GM18498 (cell line): Measurements from ENCODE around the gene DYNC1LI1.
"Not testable (repeated sequence)": the region's sequence is repeated elsewhere in the genome, so short reads cannot be mapped to it uniquely, and the experiment has no call there.

Source experiments
- ATAC-seq: cut with Tn5 transposase; IDR thresholded peaks from one replicate; pipeline ENCODE4 v1.9.1; 2021; ENCODE audit warnings: mild to moderate bottlenecking, moderate library complexity; ENCODE audit not compliant: unreplicated experiment

DYNC1LI1 gene

DNA sequence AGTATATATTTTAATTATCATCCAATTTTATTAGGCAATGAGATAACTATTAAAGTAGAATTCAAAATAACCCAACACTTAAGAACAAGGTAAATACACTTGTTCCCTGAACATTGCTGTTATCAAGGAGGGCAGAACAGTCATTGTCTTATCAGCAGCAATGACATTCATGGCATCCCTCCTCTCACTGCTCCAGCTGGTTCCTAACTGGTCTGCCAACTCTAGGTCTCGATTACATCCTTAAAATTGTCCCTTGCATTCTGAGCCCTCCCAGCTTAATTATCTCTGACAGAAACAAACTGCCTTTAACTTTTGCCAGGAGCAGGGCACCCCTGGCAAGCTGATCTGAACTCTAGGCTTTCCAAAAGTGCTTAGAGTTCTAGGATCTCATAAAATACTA lies 14.0 kb upstream of the DYNC1LI1 start:
- no peak for ATAC-seq

- no peak for ATAC-seq
These were observed 13.1 kb upstream of the DYNC1LI1 start for GRCh38 chr3:32583708-32584107.

DNA sequence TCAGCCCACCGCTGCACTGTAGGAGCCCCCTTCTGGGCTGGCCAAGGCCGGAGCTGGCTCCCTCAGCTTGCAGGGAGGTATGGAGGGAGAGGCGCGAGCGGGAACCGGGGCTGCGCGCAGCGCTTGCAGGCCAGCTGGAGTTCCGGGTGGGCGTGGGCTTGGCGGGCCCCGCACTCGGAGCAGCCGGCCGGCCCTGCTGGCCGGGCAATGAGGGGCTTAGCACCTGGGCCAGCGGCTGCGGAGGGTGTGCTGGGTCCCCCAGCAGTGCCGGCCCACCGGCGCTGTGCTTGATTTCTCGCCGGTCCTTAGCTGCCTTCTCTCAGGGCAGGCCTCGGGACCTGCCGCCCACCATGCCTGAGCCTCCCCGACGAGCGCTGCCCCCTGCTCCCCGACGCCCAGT lies 8.0 kb upstream of the DYNC1LI1 start:
- ATAC-seq, result not testable (repeated sequence)

- ATAC-seq, result peak; percentile 97
These were observed 7.2 kb upstream of the DYNC1LI1 start for GRCh38 chr3:32577581-32578556.

DNA sequence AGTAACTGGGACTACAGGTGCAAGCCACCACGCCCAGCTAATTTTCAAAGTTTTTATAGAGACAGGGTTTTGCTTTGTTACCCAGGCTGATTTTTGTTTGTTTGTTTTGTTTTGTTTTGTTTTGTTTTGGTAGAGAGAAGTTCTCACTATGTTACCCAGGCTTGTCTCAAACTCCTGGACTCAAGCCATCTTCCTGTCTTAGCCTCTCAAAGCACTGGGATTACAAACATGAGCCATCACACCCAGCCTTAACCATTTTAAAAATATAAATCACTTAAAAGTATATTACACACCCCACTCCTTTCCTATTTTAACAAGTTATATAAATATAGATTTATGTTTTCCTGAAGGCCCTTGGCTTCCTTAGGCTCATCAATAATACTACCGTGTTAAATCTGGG lies 6.5 kb upstream of the DYNC1LI1 start:
- no peak for ATAC-seq

- ATAC-seq, result no peak
These were observed 4.9 kb upstream of the DYNC1LI1 start for GRCh38 chr3:32575451-32576113.

- no peak for ATAC-seq
These were observed 481 bp upstream of the DYNC1LI1 start for GRCh38 chr3:32571192-32571485.

DNA sequence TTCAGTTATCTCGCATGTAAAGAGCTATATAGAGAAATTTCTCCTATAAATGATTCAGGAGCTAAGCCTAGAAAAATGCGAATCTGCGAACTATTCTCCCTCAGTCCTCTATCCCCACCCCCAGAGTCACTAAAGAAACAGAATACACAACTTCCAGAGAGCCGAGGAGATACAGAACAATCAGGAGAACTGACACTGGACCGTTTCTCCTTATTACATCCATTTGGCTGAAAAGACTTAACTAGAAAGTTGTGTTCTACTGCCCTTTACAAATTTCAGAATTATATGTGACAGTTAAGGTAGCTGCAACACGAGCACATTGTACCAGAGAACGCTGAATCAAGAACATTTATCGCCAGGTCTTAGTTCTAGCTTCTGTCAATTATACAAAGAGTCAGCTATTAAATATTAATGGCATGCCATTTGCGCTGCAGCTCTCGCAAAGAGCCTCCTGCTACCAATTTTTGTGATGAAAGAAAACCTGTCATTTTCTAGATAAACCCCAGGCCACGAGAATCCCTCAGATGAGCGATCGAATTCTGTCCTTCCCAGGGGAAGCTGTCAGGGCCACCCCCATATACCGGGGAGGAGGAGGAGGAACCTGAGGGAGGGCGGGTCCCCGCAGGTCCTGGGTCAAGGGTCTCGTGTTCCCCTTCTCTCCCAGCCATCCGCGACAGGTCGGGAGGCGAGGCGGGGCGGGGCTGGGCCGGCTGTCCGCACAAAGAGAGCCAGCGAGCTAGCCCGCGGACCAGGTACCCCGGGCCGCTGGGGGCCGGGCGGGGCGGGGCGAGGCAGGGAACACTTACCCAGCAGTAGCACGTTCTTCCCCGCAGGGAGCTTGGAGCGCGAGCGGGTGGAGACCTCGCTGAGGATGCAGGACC lies 878 bp downstream of the DYNC1LI1 start:
- ATAC-seq, result peak; percentile 52

- ATAC-seq, result no peak
These were observed 1.7 kb downstream of the DYNC1LI1 start for GRCh38 chr3:32568953-32569352.

- ATAC-seq, result no peak
These were observed 6.5 kb downstream of the DYNC1LI1 start for GRCh38 chr3:32564195-32564594.

- no peak for ATAC-seq
These were observed 8.0 kb downstream of the DYNC1LI1 start for GRCh38 chr3:32562640-32563039.

DNA sequence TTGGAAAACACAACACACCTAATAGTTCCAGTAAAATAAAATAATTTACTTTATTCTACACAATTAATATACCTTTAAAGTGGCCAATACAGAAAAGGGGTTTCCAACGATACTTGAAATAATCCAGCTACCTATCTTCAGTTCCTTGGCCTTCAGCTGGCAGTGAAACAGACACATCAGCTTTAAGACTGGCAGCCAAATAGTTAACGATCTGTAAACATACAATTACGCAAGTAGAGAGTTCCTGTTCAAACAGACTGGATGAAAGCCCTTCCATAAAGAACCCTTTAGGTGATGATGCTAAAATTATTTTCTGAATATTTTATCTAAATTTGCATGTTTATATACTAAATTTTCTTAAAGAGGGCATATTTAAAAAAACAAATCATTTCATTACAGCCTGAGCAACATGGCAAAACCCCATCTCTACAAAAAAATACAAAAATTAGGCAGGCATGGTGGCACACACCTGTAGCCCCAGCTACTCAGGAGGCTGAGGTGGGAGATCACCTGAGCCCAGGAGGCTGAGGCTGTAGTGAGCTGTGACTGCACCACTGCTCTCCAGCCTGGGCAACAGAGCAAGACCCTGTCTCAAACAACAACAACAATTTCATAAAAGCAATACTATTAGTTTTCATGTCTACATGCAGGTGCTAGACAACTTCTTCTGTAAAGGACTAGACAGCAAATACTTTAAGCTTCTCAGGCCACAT lies 12.9 kb downstream of the DYNC1LI1 start:
- ATAC-seq, result no peak

GRCh38 chr3:32556332-32556731 lies 14.3 kb downstream of the DYNC1LI1 start:
- no peak for ATAC-seq

- no peak for ATAC-seq
These were observed 16.7 kb downstream of the DYNC1LI1 start for GRCh38 chr3:32553973-32554372.

- no peak for ATAC-seq
These were observed 17.2 kb downstream of the DYNC1LI1 start for GRCh38 chr3:32553459-32553858.

- ATAC-seq, result no peak
These were observed 18.6 kb downstream of the DYNC1LI1 start for GRCh38 chr3:32552013-32552412.

- no peak for ATAC-seq
These were observed 19.2 kb downstream of the DYNC1LI1 start for GRCh38 chr3:32551496-32551895.

GRCh38 chr3:32551087-32551486 lies 19.6 kb downstream of the DYNC1LI1 start:
- ATAC-seq, result no peak

DNA sequence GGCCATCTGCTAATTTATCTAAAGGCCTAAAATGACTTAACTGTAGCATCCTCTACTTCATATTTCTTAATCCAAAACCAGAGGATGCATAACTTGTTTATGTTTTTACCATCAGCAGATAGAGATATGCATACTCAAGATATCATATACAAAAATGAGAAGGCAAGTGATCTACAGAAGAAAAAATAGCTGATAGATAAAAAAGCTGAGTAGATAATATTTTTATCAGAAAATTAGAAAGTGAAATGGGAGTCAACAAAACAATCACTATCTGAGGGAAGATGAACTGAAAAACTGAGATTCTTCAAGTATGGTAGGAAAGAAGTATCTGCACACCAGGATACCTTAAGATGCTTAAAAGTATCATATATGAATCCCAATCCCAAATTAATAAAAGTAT lies 25.4 kb downstream of the DYNC1LI1 start:
- ATAC-seq, result no peak

DNA sequence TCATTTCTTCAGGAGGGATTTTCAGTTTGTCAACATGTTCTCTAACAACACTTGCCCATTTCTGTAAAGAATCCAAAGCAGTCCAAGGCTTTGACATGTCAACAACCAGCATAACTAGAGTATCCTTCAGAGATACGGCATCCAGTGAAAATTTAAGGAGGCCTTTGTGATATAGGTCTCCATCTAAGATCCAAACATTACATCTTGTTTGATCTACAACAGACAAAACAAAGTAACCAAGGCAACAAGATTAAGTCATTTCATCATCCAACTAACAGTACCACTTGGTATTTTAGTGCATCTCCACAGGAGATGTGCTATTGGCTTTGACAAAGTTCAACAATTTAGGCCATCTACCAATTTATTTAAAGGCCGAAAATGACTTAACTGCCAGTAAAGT lies 25.8 kb downstream of the DYNC1LI1 start:
- ATAC-seq, result no peak

GRCh38 chr3:32542807-32543206 lies 27.9 kb downstream of the DYNC1LI1 start:
- ATAC-seq, result no peak
